Endometrium (tissue), 2 donors: Measurements from ENCODE around the gene MCEE.
"Not testable (repeated sequence)": the region's sequence is repeated elsewhere in the genome, so short reads cannot be mapped to it uniquely, and the experiment has no call there.

Source experiments
- FAIRE-seq: peaks from 2 replicates; lab custom pipeline; 2012; peaks lifted over from hg19 to GRCh38; lab: Jason Lieb, UNC
- donor health status: control.
- donor health status: control.

Gene MCEE

GRCh38 chr2:71130152-71130904 lies at the start of gene MCEE, which contains the start of gene MPHOSPH10:
MCEE (minus strand) TSS chr2:71130229; CDS start chr2:71130219, 10 bp downstream.
MPHOSPH10 (plus strand) TSS chr2:71130634; CDS start chr2:71130666, 32 bp downstream.
- FAIRE-seq, result no peak

DNA sequence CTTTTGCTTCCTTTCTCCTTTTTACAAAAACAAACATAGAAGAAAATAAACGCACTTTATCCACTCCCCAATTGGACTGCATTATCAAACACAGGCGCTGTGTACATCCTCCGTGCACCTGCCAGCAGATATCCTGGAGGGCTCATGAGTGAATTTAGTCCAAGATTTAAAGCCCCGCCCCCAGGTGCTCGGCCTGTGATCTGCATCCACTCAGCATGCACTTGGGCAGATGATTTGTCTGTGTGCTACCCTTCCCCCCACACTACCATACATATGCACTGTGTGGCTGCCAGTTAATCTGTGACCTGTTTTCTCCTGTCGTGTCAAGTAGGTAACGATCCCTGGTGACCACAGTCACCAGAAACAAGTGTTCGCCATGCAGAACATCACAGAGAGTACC lies 48.8 kb upstream of the MCEE start:
- not testable (repeated sequence) for FAIRE-seq

DNA sequence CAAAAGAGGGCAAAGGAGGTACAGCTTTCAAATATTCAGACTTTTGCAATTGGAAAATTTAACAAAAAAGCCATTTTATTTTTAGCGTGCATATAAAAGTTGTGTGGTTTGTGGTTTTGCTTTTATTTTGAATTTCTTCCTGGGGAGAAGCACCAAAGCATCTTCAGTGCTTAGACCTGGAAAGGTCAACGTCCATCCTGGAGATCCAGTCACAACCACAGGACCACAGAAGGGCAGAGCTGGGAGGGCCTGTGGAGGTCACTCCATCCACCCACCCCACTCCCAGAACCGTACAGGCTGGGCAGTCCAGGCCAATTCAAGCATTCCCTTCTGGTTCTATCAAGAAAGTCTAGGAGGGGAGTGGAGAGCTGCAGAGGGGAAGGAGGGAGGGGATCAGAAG lies 44.2 kb upstream of the MCEE start:
- no peak for FAIRE-seq

DNA sequence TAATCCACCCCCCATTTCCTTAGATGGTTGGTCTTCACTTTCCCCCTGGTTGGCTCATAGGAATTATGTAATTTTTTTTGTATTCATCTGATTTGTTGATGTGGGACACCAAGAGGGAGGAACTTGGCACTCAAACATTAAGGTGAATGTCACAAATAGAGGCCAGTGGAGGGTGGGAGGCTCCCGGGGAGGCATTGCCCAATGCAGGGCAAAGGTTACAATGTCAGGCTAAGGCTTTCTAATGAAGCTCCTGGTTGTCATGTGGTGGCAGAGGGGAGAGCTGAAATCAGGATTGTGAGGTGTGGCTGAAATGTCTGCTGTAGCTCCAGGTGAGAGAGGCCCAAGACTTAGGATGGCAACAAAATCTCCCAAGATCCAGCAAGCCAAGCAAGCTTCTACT lies 43.1 kb upstream of the MCEE start:
- no peak for FAIRE-seq

DNA sequence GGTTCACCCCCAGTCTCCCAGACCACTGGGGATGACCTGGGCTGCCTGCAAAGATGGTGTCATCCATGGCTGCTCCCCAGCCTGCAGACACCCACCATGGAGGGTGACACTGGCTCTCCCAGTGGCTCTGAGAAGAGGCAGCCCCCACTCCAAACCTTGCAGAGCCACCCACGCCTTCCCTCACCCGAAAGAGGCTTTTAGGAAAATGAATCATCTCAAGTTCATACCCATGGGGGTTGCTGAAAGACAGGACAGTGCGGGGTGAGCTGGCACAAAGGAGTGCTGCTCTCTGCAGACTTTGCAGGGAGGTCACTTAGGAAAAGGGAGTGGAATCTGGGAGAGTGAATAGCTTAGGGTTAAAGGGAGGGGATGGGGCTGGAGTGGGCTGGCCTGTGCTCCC lies 36.8 kb upstream of the MCEE start:
- no peak for FAIRE-seq

DNA sequence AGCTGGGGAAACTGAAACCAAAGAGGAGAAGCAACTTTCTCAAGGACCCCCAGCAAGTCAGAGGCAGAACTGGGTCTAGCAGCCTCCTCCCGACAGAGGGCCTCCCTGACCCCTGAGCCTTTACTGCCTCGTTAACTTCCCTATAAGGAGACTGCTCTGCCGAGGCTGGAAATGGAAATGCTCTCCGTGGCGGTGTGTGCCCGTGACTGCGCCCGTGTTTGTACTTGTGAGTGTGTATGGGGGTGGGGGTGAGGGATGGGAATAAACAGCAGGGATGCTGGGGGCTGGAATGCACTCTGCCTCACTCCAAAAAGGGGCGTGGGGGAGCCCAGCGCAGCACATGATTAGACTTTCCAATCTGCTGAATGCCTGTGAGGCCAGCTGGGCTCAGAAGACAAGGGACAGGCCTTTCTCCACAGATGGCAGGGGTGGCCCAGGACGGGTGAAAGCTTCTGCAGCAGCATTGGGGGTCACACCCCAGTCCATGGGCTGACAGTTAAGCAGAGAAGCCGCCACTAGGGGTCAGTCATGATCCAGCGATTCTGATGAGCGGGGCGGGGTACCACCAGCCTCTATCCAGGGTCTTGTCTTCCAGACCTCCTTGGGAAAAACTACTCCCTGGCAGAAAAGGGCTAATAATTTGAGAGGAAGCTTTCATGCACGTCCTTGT lies 27.2 kb upstream of the MCEE start:
- FAIRE-seq, result no peak

- no peak for FAIRE-seq
These were observed 26.5 kb upstream of the MCEE start for GRCh38 chr2:71156573-71156972.

GRCh38 chr2:71155846-71156245 lies 25.8 kb upstream of the MCEE start:
- no peak for FAIRE-seq

DNA sequence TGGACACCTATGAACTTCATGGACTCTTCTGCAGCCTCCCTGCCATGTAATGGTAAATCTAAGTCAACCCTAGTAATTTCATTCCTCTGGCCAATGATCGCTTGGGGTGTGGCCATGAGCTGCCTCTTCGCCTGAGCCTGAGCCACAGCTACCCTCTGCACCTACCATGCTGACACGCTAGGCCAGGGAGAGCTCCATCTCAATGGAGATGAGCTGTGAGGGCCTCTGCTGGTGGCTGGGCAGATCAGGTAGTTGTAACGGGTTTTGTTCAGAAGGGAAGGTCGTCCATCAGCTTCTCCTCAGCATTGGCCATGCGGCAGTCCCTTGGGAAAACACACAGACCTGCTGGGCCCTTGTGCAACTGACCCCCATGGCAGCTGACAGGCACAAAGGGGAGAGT lies 24.8 kb upstream of the MCEE start:
- FAIRE-seq, result no peak

DNA sequence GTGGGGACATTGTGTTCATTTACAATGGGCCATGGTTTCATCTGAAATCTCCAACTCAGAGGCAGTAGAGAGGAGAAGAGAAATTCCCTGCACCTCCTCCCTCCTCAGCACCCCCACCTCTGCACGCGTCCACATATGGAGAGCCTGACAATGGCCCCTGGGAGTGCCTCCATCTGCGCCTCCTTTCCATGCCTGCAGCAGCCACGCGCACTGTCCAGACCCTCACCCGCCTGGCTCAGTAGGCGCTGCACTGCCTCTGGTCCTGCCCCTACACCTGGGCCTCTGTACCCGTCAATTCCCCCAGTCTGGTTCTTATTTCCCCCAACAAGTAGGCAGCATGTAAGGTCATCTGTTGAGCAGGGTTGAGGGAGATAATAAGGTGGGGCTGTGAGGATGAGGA lies 24.2 kb upstream of the MCEE start:
- FAIRE-seq, result no peak

DNA sequence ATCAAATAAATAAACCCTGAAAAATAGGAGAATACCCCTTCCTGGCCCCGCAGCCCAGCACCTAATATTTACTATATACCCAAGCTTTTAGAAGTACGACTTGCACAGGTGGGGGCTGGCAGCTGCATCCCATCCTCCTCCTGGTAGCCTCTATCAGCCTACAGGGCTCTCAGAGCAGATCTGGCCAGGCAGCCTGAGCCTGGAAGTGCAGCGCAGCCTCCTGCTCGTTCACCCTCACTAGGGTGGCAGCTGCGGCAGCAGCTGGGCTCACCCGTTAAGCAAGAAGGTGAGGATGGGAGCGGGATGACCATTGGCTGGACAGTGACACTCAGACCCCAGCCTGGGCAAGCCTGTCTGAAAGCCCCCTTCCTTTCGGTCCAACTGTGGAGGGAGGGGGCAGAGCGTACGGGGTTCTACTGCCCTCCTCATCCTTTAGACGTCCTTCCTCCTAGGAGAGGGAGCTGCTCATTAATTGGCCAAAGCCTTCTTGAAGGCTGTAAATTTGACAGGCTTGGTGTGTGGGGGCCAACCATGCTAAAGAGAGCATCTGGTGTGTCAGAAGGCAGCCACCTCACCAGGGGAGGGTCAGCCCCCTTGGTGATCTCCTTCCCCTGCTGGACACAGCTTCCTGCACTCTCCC lies 23.7 kb upstream of the MCEE start:
- FAIRE-seq, result no peak

- no peak for FAIRE-seq
These were observed 21.6 kb upstream of the MCEE start for GRCh38 chr2:71151620-71152019.

GRCh38 chr2:71150082-71150816 lies 20.2 kb upstream of the MCEE start:
- no peak for FAIRE-seq

- FAIRE-seq, result no peak
These were observed 18.6 kb upstream of the MCEE start for GRCh38 chr2:71148506-71149063.

DNA sequence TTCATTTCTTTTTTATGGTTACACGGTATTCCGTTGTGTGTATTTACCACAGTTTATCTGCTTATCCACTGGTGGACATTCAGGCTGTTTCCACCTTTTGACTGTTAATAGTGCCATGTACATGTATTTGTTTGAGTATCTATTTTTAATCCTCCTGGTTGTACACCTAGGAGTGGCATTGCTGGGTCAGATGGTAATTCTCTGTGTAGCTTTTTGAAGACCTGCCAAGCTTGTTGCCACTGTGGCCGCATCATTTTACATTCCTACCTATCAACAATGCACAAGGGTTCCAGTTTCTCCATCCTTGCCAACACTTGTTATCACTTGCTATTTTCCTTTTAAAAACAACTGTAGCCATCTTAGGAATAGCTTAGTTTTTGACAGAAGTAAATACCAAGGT lies 13.8 kb upstream of the MCEE start:
- FAIRE-seq, result no peak

DNA sequence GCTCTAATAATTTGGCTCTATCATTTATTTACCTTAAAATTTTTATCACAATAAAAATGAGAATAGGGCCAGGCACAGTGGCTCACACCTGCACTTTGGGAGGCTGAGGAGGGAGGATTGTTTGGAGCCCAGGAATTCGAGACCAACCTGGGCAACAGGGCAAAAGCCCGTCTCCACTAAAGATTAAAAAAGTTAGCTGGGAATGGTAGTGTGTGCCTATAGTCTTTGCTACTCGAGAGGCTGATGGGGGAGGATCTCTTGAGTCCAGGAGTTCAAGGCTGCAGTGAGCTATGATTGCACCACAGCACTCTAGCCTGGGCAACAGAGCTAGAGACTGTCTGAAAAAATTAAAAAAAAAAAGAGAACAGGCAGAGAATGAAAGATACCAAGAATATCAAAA lies 6.1 kb upstream of the MCEE start:
- FAIRE-seq, result no peak

DNA sequence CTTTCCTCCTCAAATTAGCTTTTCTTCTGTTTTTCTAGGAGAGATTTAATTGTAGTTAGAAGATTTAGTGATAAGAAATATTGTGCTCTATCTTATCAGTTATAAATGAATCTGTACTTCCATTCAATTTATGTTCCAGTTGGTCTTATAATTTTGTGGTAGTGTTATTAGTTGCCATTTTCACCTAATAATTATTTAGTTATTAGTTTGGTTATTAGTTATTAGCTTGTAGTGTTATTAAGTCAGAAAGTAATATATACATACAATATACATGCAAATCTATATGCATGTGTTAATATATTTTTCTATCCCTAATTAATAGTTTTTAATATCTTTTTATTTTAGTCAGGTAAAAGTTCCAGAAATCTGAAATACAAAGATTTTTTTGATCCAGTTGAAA lies 3.6 kb upstream of the MCEE start:
- no peak for FAIRE-seq

DNA sequence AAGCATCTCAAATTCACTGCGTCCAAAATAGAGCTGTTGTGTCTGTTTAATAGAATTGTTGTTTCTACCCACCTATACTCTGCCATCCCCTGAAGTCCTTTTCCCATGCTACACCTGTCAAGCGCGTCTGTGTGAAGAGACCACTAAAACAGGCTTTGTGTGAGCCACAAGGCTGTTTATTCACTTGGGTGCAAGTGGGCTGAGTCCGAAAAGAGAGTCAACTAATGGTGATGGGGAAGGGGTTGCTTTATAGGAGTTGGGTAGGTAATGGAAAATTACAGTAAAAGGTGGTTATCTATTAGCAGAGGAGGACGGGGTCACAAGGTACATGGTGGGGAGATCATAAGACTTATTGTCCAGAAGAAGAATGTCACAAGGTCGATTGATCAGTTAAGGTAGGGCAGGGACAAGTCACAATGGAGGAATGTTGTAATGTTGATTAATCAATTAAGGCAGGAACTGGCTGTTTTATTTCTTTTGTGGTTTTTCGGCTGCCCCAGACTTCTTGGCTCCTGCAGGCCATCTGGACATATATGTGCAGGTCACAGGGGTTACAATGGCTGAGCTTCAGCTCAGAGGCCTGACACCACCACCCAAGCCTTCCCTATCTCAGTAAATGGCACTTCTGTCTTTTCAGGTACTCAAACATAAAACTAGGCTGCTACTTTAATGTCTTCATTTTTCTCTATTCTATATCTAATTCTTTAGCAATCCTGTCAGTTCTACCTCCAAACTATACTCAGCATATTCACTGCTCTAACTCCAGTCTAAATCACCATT lies 1.5 kb upstream of the MCEE start:
- not testable (repeated sequence) for FAIRE-seq

DNA sequence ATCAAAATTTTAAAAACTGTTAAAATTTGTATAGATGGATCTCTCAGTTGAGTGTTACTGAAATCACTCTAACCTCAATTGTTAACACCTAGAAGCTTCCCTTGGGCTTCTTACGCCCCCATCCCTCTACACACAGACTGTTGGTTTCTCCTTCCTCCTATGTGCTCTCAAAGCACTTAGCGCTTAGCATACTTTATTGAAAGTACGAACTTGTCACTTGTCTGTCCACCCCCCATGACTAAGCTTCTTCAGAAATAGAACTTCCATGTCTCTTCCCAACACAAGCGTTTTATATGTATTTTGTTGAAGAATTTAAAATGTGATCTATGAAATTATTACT lies 846 bp upstream of the MCEE start:
- no peak for FAIRE-seq

DNA sequence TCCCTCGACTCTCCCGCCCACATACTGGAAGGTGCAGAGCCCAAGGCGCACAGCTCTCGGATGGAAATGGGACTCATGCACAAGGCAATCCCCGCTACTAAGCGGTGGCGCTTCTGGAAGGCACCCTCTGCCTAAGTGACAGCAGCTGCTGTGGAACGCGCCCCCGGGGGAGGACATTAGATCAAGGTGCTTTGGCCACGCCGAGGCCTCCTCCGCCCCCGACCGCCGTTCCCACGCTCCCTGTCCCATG lies 202 bp downstream of the MCEE start:
- FAIRE-seq, result no peak

GRCh38 chr2:71129114-71129901 lies 721 bp downstream of the MCEE start:
- no peak for FAIRE-seq
